WTC11 (cell line): Measurements from ENCODE around the gene ZKSCAN2. TPM values are rescaled to one million over a fixed set of nuclear protein-coding genes. Genes with fewer than 3 reads are reported as not detected.

Source experiments
- ATAC-seq: fragments of 200-7000 bp; cut with Tn5 transposase; 2 replicates; pipeline ENCODE4 v1.10.0; 2021; ENCODE audit warnings: mild to moderate bottlenecking, moderate library complexity
- CTCF ChIA-PET: fragments of 300-600 bp; sonication (Branson Sonifier 250); formaldehyde crosslinking; loops from one replicate; lab custom pipeline; 2021; ENCODE audit warnings: antibody characterized with exemption; lab: Charles Lee
- POLR2A ChIA-PET: fragments of 350-600 bp; sonication (Branson Sonifier 250); formaldehyde crosslinking; loops from one replicate; lab custom pipeline; 2021; ENCODE audit warnings: antibody characterized with exemption; lab: Charles Lee
- DNase-seq: peaks from one replicate; pipeline ENCODE4 v3.0.0; 2021; ENCODE audit warnings: low spot score
- H3K27ac Mint-ChIP-seq: 2 replicates; pipeline ENCODE4 v1.8.0; 2021; ENCODE audit warnings: mixed read lengths
- H3K27me3 Mint-ChIP-seq: 2 replicates; pipeline ENCODE4 v1.8.0; 2021; ENCODE audit warnings: low read depth, mild to moderate bottlenecking, moderate library complexity, mixed read lengths
- H3K36me3 Mint-ChIP-seq: 2 replicates; pipeline ENCODE4 v1.8.0; 2021; ENCODE audit warnings: mixed read lengths
- H3K4me1 Mint-ChIP-seq: 2 replicates; pipeline ENCODE4 v1.8.0; 2022; ENCODE audit warnings: mixed read lengths
- H3K4me3 Mint-ChIP-seq: 2 replicates; pipeline ENCODE4 v1.8.0; 2021; ENCODE audit warnings: mild to moderate bottlenecking, moderate library complexity, mixed read lengths
- H3K9me3 Mint-ChIP-seq: 2 replicates; pipeline ENCODE4 v1.8.0; 2021; ENCODE audit warnings: mixed read lengths
- CBFB ChIP-seq: sonication (generic); formaldehyde crosslinking; IDR thresholded peaks from 2 replicates; pipeline ENCODE4 v1.8.1; 2022; ENCODE audit warnings: mild to moderate bottlenecking, low read depth, missing genetic modification reagents
- CDX4 ChIP-seq: fragments of 250-450 bp; sonication (Bioruptor Pico); IDR thresholded peaks from 2 replicates; pipeline ENCODE4 v1.9.0; 2021; ENCODE audit warnings: moderate library complexity, mild to moderate bottlenecking, inconsistent platforms, borderline replicate concordance
- ESRRA ChIP-seq: sonication (generic); formaldehyde crosslinking; IDR thresholded peaks from 2 replicates; pipeline ENCODE4 v1.8.1; 2022; ENCODE audit warnings: mild to moderate bottlenecking, missing genetic modification reagents, borderline replicate concordance
- FOXP4 ChIP-seq: sonication (generic); formaldehyde crosslinking; IDR thresholded peaks from 2 replicates; pipeline ENCODE4 v1.8.0; 2022; ENCODE audit warnings: mild to moderate bottlenecking, missing genetic modification reagents
- HMGXB4 ChIP-seq: sonication (generic); formaldehyde crosslinking; IDR thresholded peaks from 2 replicates; pipeline ENCODE4 v1.8.1; 2023; ENCODE audit warnings: mild to moderate bottlenecking, moderate library complexity, missing genetic modification reagents
- IRF2 ChIP-seq: sonication (generic); formaldehyde crosslinking; IDR thresholded peaks from 2 replicates; pipeline ENCODE4 v1.8.0; 2022; ENCODE audit warnings: low read depth, missing genetic modification reagents, borderline replicate concordance
- MLX ChIP-seq: sonication (generic); formaldehyde crosslinking; IDR thresholded peaks from 2 replicates; pipeline ENCODE4 v1.8.1; 2023; ENCODE audit warnings: mild to moderate bottlenecking, missing genetic modification reagents, moderate library complexity
- PRDM15 ChIP-seq: sonication (generic); formaldehyde crosslinking; IDR thresholded peaks from 2 replicates; pipeline ENCODE4 v1.8.0; 2022; ENCODE audit warnings: missing genetic modification reagents
- RORB ChIP-seq: fragments of 250-450 bp; sonication (Bioruptor Pico); IDR thresholded peaks from 2 replicates; pipeline ENCODE4 v1.9.0; 2021; ENCODE audit warnings: mild to moderate bottlenecking
- TCF7 ChIP-seq: sonication (generic); formaldehyde crosslinking; IDR thresholded peaks from 2 replicates; pipeline ENCODE4 v1.8.0; 2022; ENCODE audit warnings: mild to moderate bottlenecking, low read depth, missing genetic modification reagents, moderate library complexity
- ZNF423 ChIP-seq: fragments of 250-450 bp; sonication (Bioruptor Pico); IDR thresholded peaks from 2 replicates; pipeline ENCODE4 v2.1.2; 2022; ENCODE audit warnings: mild to moderate bottlenecking, moderate library complexity
- ZSCAN18 ChIP-seq: fragments of 250-450 bp; sonication (Bioruptor Pico); IDR thresholded peaks from 2 replicates; pipeline ENCODE4 v2.1.2; 2022; ENCODE audit warnings: mild to moderate bottlenecking, moderate library complexity
- total RNA-seq: library from RNA; stranded (reverse); gene quantifications from 3 replicates; pipeline ENCODE4 v1.2.3, GENCODE V29; 2021
- TF ChIP-seq, protein P1 (sequence below): fragments of 250-450 bp; sonication (Bioruptor Pico); IDR thresholded peaks from 2 replicates; pipeline ENCODE4 v1.9.0; 2021; ENCODE audit warnings: mild to moderate bottlenecking, borderline replicate concordance
- TF ChIP-seq, protein P2 (sequence below): sonication (generic); formaldehyde crosslinking; IDR thresholded peaks from 2 replicates; pipeline ENCODE4 v1.8.1; 2022; ENCODE audit warnings: mild to moderate bottlenecking, missing genetic modification reagents, moderate library complexity, borderline replicate concordance
- TF ChIP-seq, protein P3 (sequence below): fragments of 250-450 bp; sonication (Bioruptor Pico); conservative IDR thresholded peaks from 2 replicates; pipeline ENCODE4 v1.9.0; 2021; ENCODE audit warnings: mild to moderate bottlenecking

ZKSCAN2 gene
- total RNA-seq, 1 experiment from 2014 or later = 13.0 TPM

DNA sequence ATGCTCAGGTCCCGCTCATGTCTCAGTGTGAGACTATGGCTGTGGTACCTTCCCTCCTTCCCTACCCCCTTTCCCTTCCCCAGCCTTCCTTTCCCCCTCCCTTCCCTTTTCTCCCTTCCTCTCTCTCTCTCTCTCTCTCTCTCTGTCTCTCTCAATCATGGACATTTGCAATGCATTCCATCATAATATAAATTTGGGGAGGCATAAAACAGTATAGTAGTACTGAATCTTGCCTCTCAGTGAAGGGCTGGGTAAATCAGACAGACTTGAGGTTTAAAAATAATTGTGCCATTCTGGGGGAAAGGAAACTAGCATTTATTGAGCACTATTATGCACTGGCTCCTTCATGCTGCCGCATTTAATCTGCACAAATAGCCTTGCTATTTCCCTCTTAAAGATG lies 4.3 kb downstream of the ZKSCAN2 start:
- Mint-ChIP-seq H3K9me3 (peaks cover 6% of the 10 kb centered on the region), H3K4me3 (no peak overlapping the region), H3K4me1 (peaks cover 11% of the 10 kb centered on the region), H3K27me3 (no peaks in the 10 kb centered on the region), H3K36me3 (peaks cover 44% of the 10 kb centered on the region), H3K27ac (no peak overlapping the region)
- TF ChIP-seq ZNF423 (CRISPR knock-in tag) (no peak), PRDM15 (CRISPR knock-in tag) (no peak), RORB (CRISPR knock-in tag) (no peak), IRF2 (CRISPR knock-in tag) (no peak), HMGXB4 (CRISPR knock-in tag) (no peak), FOXP4 (CRISPR knock-in tag) (no peak), MLX (CRISPR knock-in tag) (no peak), TCF7 (CRISPR knock-in tag) (no peak), ZSCAN18 (no peak), CBFB (no peak), ESRRA (CRISPR knock-in tag) (no peak), CDX4 (CRISPR knock-in tag) (no peak)
- TF ChIP-seq, protein P1, sequence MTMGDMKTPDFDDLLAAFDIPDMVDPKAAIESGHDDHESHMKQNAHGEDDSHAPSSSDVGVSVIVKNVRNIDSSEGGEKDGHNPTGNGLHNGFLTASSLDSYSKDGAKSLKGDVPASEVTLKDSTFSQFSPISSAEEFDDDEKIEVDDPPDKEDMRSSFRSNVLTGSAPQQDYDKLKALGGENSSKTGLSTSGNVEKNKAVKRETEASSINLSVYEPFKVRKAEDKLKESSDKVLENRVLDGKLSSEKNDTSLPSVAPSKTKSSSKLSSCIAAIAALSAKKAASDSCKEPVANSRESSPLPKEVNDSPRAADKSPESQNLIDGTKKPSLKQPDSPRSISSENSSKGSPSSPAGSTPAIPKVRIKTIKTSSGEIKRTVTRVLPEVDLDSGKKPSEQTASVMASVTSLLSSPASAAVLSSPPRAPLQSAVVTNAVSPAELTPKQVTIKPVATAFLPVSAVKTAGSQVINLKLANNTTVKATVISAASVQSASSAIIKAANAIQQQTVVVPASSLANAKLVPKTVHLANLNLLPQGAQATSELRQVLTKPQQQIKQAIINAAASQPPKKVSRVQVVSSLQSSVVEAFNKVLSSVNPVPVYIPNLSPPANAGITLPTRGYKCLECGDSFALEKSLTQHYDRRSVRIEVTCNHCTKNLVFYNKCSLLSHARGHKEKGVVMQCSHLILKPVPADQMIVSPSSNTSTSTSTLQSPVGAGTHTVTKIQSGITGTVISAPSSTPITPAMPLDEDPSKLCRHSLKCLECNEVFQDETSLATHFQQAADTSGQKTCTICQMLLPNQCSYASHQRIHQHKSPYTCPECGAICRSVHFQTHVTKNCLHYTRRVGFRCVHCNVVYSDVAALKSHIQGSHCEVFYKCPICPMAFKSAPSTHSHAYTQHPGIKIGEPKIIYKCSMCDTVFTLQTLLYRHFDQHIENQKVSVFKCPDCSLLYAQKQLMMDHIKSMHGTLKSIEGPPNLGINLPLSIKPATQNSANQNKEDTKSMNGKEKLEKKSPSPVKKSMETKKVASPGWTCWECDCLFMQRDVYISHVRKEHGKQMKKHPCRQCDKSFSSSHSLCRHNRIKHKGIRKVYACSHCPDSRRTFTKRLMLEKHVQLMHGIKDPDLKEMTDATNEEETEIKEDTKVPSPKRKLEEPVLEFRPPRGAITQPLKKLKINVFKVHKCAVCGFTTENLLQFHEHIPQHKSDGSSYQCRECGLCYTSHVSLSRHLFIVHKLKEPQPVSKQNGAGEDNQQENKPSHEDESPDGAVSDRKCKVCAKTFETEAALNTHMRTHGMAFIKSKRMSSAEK = no peak
- TF ChIP-seq, protein P2, sequence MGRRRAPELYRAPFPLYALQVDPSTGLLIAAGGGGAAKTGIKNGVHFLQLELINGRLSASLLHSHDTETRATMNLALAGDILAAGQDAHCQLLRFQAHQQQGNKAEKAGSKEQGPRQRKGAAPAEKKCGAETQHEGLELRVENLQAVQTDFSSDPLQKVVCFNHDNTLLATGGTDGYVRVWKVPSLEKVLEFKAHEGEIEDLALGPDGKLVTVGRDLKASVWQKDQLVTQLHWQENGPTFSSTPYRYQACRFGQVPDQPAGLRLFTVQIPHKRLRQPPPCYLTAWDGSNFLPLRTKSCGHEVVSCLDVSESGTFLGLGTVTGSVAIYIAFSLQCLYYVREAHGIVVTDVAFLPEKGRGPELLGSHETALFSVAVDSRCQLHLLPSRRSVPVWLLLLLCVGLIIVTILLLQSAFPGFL (CRISPR knock-in tag) = no peak
- TF ChIP-seq, protein P3, sequence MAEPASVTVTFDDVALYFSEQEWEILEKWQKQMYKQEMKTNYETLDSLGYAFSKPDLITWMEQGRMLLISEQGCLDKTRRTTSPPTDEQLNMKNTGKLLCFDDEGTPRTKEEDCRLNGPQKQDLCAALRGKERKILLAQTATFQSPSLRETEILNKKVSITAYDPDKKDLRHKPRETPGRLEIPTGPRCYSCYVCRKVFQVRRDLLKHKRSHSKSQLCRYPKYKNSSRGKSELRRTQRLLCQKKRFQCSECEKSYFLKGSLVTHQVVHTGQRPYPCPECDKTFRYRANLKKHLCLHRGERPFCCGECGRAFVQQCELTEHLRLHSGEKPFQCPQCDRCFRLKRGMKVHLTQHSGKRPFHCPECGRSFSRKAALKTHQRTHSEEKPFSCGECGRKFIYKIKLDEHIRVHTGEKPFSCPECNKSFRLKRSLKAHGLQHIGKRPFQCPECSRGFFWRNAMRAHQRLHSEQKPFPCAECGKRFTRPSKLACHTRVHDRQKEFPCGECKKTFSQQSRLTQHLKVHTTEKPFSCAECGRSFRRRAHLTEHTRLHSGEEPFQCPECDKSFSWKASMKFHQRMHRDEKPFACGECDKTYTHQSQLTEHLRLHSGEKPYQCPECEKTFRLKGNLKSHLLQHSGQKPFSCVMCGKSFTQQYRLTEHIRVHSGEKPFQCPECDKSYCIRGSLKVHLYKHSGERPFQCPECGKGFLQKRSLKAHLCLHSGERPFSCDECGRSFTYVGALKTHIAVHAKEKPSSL (CRISPR knock-in tag) = no peak
- DNase-seq = no peak
- no peak for ATAC-seq
- ChIA-PET POLR2A (no interaction called here), CTCF (interaction anchor here (0.9 kb wide), 1 partner anchor 28 kb away, joined by 3 read pairs; no protein-coding TSS in a partner anchor)
